Lung (tissue), 12 donors: ENCODE results near the gene EBF4. TPM values are rescaled to one million over a fixed set of nuclear protein-coding genes. Genes with fewer than 3 reads are reported as not detected.

Experiments used
- ATAC-seq: fragments of 200-7000 bp; cut with Tn5 transposase; one replicate; pipeline ENCODE4 v1.9.1; 2020; ENCODE audit warnings: moderate number of reproducible peaks; ENCODE audit not compliant: insufficient read depth, low FRiP score
- DNase-seq, 3 donors: peaks; one replicate each; pipeline ENCODE4 v3.0.0-alpha.2; 2013 to 2017
- H3K27ac ChIP-seq, 2 donors: one replicate each; pipeline ENCODE4 v1.5.1; 2013; ENCODE audit warnings: mild to moderate bottlenecking in 2 of 2, moderate library complexity in 2 of 2, control low read depth in 1 of 2, inconsistent platforms in 1 of 2, low read depth in 1 of 2, low read length in 1 of 2
- H3K27me3 ChIP-seq, 3 donors: one replicate each; pipeline ENCODE4 v1.5.1; 2013; ENCODE audit warnings: low read length in 2 of 3; ENCODE audit not compliant: control insufficient read depth in 3 of 3, insufficient read depth in 3 of 3
- H3K36me3 ChIP-seq, 4 donors: one replicate each; pipeline ENCODE4 v1.5.1; 2013; ENCODE audit warnings: low read length in 4 of 4, mild to moderate bottlenecking in 1 of 4, moderate library complexity in 1 of 4; ENCODE audit not compliant: control insufficient read depth in 4 of 4, insufficient read depth in 4 of 4
- H3K4me1 ChIP-seq, 5 donors: one replicate each; pipeline ENCODE4 v1.5.1; 2013; ENCODE audit warnings: low read length in 5 of 5, mild to moderate bottlenecking in 2 of 5, moderate library complexity in 1 of 5; ENCODE audit not compliant: control insufficient read depth in 5 of 5, insufficient read depth in 5 of 5
- H3K4me3 ChIP-seq: one replicate; pipeline ENCODE4 v1.5.1; 2013; ENCODE audit warnings: mild to moderate bottlenecking, control low read depth, moderate library complexity
- H3K9ac ChIP-seq, 2 donors: one replicate each; pipeline ENCODE4 v1.5.1; 2013; ENCODE audit warnings: low read length in 2 of 2, control low read depth in 1 of 2; ENCODE audit not compliant: insufficient read depth in 1 of 2
- H3K9me3 ChIP-seq, 4 donors: one replicate each; pipeline ENCODE4 v1.5.1; 2013; ENCODE audit warnings: low read length in 3 of 4, mild to moderate bottlenecking in 1 of 4, moderate library complexity in 1 of 4; ENCODE audit not compliant: control insufficient read depth in 4 of 4, insufficient read depth in 3 of 4
- WGBS, 2 donors: extraction: QIAGEN DNeasy Blood & Tissue Kit; methylation state at CpG; one replicate each; pipeline ENCODE4 v1.1.7; 2013; 5-methylcytosine and 5-hydroxymethylcytosine counted together
- polyA plus RNA-seq, 2 donors: library from polyadenylated mRNA; stranded (reverse); fragments of 200-250 nt; gene quantifications; one replicate each; pipeline ENCODE4 v1.2.1, GENCODE V29; 2013
- total RNA-seq, 2 donors: library from RNA; depleted of rRNA in 1 of 2; stranded (reverse); fragments of >200 nt in 1 of 2; gene quantifications; one replicate each; pipeline ENCODE4 v1.2.1, GENCODE V29; 2014 to 2021
- TF ChIP-seq, protein P1 (sequence below): IDR thresholded peaks from 2 replicates; pipeline ENCODE4 v1.5.1; 2012; ENCODE audit warnings: mild to moderate bottlenecking; ENCODE audit errors: control extremely low read depth, extremely low read depth
- donor health status: control.
- donor health status: control.
- donor health status: Bipolar disorder and iron deficiency.
- donor health status: healthy.
- donor health status: DM: yes; HTN: yes; CAD: no.

The EBF4 gene
- total and polyA plus RNA-seq, 4 donors: 5.8 to 15.8 (median 7.4) TPM

DNA sequence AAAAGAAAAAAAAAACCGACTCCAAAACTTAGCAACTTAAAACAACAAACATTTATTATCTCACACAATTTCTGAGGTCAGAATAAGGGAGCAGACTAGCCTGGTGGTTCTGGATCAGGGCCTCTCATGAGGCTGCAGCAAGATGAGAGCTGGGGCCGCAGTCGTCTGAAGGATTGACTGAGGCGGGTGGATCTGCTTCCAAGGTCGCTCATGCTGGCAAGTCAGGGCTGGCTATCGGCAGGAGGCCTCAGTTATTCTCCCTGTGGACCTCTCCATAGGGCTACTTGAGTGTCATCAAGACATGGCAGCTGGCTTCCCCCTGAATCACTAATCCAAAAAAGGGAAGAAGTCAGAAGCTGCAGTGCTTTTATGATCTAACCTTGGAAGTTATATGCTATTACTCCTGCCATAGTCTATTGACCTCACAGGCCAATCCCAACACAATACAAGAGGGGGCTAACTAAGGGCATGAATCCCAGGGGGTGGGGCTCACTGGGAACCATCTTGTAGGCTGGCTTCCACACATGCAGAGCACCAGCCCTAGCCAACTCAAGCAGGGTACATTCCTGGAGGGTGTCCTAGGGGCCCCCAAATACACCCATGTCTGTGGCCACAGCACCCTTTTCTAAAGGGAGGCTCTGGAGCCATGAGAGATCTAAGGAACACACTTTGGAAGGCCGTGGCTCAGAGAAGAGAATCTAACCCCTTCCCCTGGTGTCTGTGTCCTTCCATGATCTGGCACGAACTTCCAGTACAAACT, 11.3 kb downstream of the EBF4 start:
- no peak for ATAC-seq
- H3K27ac ChIP-seq: no peak overlapping the region
- peaks cover 0 to 17% (median 0%) of the 10 kb centered on the region in 5 donors for H3K4me1 ChIP-seq
- no peaks in the 10 kb centered on the region for H3K36me3 ChIP-seq
- H3K9me3 ChIP-seq: peaks cover 0 to 2% (median 0%) of the 10 kb centered on the region in 4 donors
- TF ChIP-seq, protein P1, sequence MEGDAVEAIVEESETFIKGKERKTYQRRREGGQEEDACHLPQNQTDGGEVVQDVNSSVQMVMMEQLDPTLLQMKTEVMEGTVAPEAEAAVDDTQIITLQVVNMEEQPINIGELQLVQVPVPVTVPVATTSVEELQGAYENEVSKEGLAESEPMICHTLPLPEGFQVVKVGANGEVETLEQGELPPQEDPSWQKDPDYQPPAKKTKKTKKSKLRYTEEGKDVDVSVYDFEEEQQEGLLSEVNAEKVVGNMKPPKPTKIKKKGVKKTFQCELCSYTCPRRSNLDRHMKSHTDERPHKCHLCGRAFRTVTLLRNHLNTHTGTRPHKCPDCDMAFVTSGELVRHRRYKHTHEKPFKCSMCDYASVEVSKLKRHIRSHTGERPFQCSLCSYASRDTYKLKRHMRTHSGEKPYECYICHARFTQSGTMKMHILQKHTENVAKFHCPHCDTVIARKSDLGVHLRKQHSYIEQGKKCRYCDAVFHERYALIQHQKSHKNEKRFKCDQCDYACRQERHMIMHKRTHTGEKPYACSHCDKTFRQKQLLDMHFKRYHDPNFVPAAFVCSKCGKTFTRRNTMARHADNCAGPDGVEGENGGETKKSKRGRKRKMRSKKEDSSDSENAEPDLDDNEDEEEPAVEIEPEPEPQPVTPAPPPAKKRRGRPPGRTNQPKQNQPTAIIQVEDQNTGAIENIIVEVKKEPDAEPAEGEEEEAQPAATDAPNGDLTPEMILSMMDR: no peak
- no peak for DNase-seq
- peaks cover 0 to 6% (median 0%) of the 10 kb centered on the region in 3 donors for H3K27me3 ChIP-seq
- H3K9ac ChIP-seq: no peak overlapping the region
- no peak overlapping the region for H3K4me3 ChIP-seq
- 90 to 95% methylated on average over 8 of the region's 8 CpGs for WGBS, 2 donors

DNA sequence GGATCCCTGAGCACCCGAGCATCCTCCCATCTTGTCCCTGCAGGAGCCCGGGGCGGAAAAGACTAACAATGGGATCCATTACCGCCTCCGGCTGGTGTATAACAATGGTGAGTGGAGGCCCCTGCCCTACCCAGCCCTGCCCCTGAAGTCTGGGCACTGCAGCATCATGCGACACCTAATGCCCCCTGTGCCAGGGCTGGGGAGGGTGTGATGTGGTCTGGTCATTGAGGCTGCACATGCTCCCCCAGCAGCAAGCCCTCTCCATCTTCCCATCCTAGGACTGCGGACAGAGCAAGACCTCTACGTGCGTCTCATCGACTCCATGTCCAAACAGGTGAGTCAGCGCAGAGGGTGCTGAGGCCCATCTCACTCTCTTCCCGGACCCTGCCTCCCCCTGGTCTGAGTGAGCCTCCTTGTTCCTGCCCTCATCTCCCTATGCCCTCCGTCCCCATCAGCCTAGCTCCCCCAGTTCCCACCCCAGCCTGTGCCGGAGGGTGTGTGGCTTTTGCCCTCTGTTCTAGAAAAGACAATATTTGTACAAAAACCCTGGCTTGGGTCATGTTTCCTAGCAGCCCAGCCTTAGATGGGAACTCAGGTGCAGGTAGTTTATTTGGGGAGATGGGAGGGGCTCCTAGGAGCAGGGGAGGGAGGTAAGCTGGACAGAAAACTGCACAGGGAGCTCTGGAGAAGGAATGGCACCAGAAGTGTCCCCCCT, 13.5 kb downstream of the EBF4 start:
- Histone ChIP-seq H3K9ac (no peak overlapping the region), H3K4me3 (no peak overlapping the region), H3K36me3 (no peaks in the 10 kb centered on the region), H3K4me1 (peaks cover 0 to 2% (median 0%) of the 10 kb centered on the region in 5 donors), H3K9me3 (no peaks in the 10 kb centered on the region), H3K27ac (no peak overlapping the region), H3K27me3 (no peaks in the 10 kb centered on the region)
- ATAC-seq: no peak
- 90 to 95% methylated on average over 14 of the region's 14 CpGs for WGBS, 2 donors
- TF ChIP-seq, protein P1: no peak
- no peak for DNase-seq

DNA sequence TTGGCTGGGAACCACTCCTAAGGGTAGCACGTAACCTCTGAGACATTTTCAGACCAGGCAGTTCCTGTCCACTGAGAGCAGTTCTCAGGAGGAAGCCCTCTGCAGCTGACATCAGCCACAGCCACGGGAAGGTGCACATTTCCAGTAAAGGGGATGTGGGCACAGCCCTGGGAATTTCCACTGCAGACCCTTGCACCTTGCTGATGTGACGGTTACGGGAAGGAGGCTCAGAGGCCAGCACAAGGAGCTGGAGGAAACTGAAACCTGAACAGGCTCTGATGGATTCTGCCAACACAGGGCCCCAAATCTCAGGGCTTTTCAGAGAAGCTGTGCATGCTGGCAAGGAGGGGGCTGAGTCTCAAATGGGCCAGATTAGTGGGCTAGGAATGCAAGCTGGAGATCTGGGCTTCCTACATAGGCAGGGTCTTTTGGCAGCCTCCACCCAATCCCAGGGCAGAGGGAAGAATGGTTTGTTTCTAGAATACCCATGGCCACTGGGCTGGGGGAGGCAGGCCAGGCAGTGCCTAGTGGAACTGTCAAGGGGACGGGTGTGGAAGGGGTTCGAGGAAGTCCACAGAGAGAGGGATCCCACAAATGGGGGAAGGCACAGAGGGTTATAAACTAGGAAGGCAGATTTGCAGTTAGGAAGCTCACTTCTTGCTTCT, 14.2 kb downstream of the EBF4 start:
- TF ChIP-seq, protein P1: no peak

More for the DNA sequence above, 14.2 kb downstream of the EBF4 start:
- Histone ChIP-seq H3K27ac (no peak overlapping the region), H3K9ac (no peak overlapping the region), H3K4me1 (no peaks in the 10 kb centered on the region), H3K27me3 (no peaks in the 10 kb centered on the region), H3K4me3 (no peak overlapping the region), H3K9me3 (no peaks in the 10 kb centered on the region), H3K36me3 (no peaks in the 10 kb centered on the region)
- no peak for ATAC-seq
- WGBS, 2 donors: 48 to 65% methylated on average over 6 of the region's 6 CpGs
- no peak for DNase-seq
